GM20000 (cell line): ENCODE results near the gene CLDN6.

ENCODE experiments used
- DNase-seq: peaks from one replicate; pipeline ENCODE4 v3.0.0; 2012; ENCODE audit warnings: low spot score
- CTCF ChIP-seq: IDR thresholded peaks from 2 replicates; pipeline ENCODE4 v1.5.1; 2012; ENCODE audit warnings: mild to moderate bottlenecking, control low read depth; ENCODE audit errors: extremely low read depth, missing control alignments

Gene CLDN6

GRCh38 chr16:2966043-2966807 is 51.8 kb downstream of the CLDN6 start:
- TF ChIP-seq CTCF: no peak
- no peak for DNase-seq
